Thyroid gland (tissue), 4 donors: Measurements from ENCODE around the gene THAP12.

ENCODE experiments used
- POLR2A ChIP-seq, 2 donors: fragments of 450-650 bp; IDR thresholded peaks; one replicate each; pipeline ENCODE4 v1.6.1; 2017; ENCODE audit warnings: antibody characterized with exemption in 2 of 2, mild to moderate bottlenecking in 2 of 2, moderate library complexity in 1 of 2
- TF ChIP-seq, protein P1 (sequence below), 6 experiments: fragments of 200-600 bp in 3 of 6; fragments of 450-650 bp in 3 of 6; sonication (generic) in 3 of 6; IDR thresholded peaks; one replicate each; pipeline ENCODE4 v1.5.1; 2016 to 2019; ENCODE audit warnings: antibody characterized with exemption in 6 of 6, mild to moderate bottlenecking in 2 of 6, inconsistent platforms in 1 of 6, moderate library complexity in 1 of 6

DNA sequence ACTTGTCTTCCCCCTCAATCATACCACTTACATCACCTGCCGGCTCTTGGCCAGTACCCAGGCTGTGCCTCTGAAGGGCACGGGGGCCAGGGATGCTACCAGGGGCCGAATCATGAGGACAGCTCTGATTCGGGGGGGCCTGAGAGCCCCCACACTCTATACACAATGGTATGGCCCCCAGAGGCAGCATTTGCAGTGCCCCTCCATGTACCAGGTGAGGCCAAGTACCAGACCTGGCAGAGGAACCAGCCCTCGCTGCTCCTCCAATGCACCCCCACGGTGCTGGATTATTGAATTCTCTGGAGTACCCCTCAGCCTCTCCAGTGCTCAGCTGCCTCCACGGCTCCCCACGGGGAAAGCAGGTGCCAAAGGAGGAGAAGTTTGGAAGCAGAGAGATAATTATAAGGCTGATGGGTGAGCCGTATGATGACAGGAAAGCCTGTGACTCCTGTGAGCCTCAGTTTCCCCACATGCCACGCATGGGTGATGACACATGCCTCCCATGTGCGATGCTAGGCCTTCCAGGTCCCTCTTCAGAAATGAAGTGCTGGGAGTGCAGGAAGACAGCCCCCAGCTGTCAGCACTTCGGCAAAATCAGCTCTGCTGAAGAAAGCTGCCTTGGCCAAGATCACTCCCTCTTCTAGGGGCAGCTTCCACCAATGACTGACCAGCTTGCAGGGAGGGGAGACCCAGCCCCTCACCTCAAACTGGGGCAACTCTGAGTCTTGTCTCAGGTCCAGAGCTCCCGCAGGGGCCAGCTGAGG is 69.9 kb downstream of the THAP12 start:
- TF ChIP-seq, protein P1, sequence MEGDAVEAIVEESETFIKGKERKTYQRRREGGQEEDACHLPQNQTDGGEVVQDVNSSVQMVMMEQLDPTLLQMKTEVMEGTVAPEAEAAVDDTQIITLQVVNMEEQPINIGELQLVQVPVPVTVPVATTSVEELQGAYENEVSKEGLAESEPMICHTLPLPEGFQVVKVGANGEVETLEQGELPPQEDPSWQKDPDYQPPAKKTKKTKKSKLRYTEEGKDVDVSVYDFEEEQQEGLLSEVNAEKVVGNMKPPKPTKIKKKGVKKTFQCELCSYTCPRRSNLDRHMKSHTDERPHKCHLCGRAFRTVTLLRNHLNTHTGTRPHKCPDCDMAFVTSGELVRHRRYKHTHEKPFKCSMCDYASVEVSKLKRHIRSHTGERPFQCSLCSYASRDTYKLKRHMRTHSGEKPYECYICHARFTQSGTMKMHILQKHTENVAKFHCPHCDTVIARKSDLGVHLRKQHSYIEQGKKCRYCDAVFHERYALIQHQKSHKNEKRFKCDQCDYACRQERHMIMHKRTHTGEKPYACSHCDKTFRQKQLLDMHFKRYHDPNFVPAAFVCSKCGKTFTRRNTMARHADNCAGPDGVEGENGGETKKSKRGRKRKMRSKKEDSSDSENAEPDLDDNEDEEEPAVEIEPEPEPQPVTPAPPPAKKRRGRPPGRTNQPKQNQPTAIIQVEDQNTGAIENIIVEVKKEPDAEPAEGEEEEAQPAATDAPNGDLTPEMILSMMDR (IDR thresholded peaks at IDR 0.05), result no peak
- TF ChIP-seq POLR2A (IDR thresholded peaks at IDR 0.05), result no peak
